ENCODE results near the gene ILF3.

The ILF3 gene

GRCh38 chr19:10701955-10702525, 47.9 kb downstream of the ILF3 start:
- no peak for DNase-seq

GRCh38 chr19:10706990-10707389, 52.8 kb downstream of the ILF3 start:
- no peak for DNase-seq

- DNase-seq, result no peak
Observed at GRCh38 chr19:10707440-10707839, 53.3 kb downstream of the ILF3 start.

- no peak for DNase-seq
Observed at GRCh38 chr19:10708291-10708690, 54.1 kb downstream of the ILF3 start.

- DNase-seq, result no peak
Observed at GRCh38 chr19:10712045-10712444, 57.9 kb downstream of the ILF3 start.

- DNase-seq, result no peak
Observed at GRCh38 chr19:10712754-10713153, 58.6 kb downstream of the ILF3 start.

- no peak for DNase-seq
Observed at GRCh38 chr19:10713317-10713716, 59.2 kb downstream of the ILF3 start.

GRCh38 chr19:10717054-10717355, 62.9 kb downstream of the ILF3 start:
- no peak for DNase-seq

GRCh38 chr19:10717356-10718204, 63.4 kb downstream of the ILF3 start, which contains the start of gene DNM2:
Gene DNM2 (plus strand): TSS chr19:10718079. CDS start chr19:10718243, 164 bp downstream.
- DNase-seq, result peak; percentile 94

GRCh38 chr19:10718205-10719196, 64.4 kb downstream of the ILF3 start:
- peak; percentile 47 for DNase-seq

- DNase-seq, result no peak
Observed at GRCh38 chr19:10719466-10719961, 65.4 kb downstream of the ILF3 start.

- DNase-seq, result no peak
Observed at GRCh38 chr19:10720607-10721125, 66.5 kb downstream of the ILF3 start.

GRCh38 chr19:10723591-10723990, 69.4 kb downstream of the ILF3 start:
- no peak for DNase-seq

- no peak for DNase-seq
Observed at GRCh38 chr19:10724573-10725071, 70.5 kb downstream of the ILF3 start.

GRCh38 chr19:10725415-10725814, 71.3 kb downstream of the ILF3 start:
- no peak for DNase-seq

GRCh38 chr19:10726268-10726667, 72.1 kb downstream of the ILF3 start:
- no peak for DNase-seq

GRCh38 chr19:10727685-10728201, 73.6 kb downstream of the ILF3 start:
- no peak for DNase-seq

- no peak for DNase-seq
Observed at GRCh38 chr19:10729411-10729810, 75.3 kb downstream of the ILF3 start.

GRCh38 chr19:10730932-10731331, 76.8 kb downstream of the ILF3 start:
- DNase-seq, result no peak

- DNase-seq, result no peak
Observed at GRCh38 chr19:10735741-10736140, 81.6 kb downstream of the ILF3 start.

GRCh38 chr19:10736189-10736588, 82.0 kb downstream of the ILF3 start:
- DNase-seq, result no peak

- DNase-seq, result no peak
Observed at GRCh38 chr19:10736916-10737551, 82.9 kb downstream of the ILF3 start.

All from activated CD4-positive, alpha-beta T cell treated with anti-CD3 and anti-CD28 coated beads, Interleukin-2, amount 50 U/mL, for 1 hour (primary cell).